OCI-LY7 (cell line): ENCODE measurements around the gene ASIC2.

Experiments
- CTCF ChIP-seq: fragments of 200-600 bp; sonication (generic); conservative IDR thresholded peaks from 2 replicates; pipeline ENCODE4 v1.5.1; 2014; ENCODE audit warnings: mild to moderate bottlenecking, antibody characterized with exemption, low read length, moderate library complexity, mixed read lengths
- EZH2phosphoT487 ChIP-seq: fragments of 200-600 bp; sonication (generic); IDR thresholded peaks from 2 replicates; pipeline ENCODE4 v1.6.1; 2018; ENCODE audit warnings: low read depth, borderline replicate concordance, mild to moderate bottlenecking, mixed run types, antibody characterized with exemption, low read length, moderate library complexity, mixed read lengths

- TF ChIP-seq CTCF, result no peak
- no peak for TF ChIP-seq EZH2phosphoT487
Measured at GRCh38 chr17:33233811-33234177, 59.3 kb downstream of the ASIC2 start.
